ENCODE measurements around the gene ARSI. TPM values are rescaled to one million over a fixed set of nuclear protein-coding genes. Genes with fewer than 3 reads are reported as not detected.

ARSI gene
- total RNA-seq, 1 donor from 2014 or later, result not detected

- intact Hi-C loops (cut with micrococcal nuclease), result no loop called here
- H3K4me3 Mint-ChIP-seq, result no peak overlapping the region
- H3K36me3 Mint-ChIP-seq (ENCODE audit: low read depth), result no peaks in the 10 kb centered on the region
- ChIA-PET POLR2A (no interaction called here), CTCF (no interaction called here)
- H3K27me3 Mint-ChIP-seq, result peaks cover 20% of the 10 kb centered on the region
- no peak overlapping the region for H3K27ac Mint-ChIP-seq
- ATAC-seq (ENCODE audit: low read depth) (no peak), DNase-seq (no peak)
- no peak for TF ChIP-seq CTCF (IDR thresholded peaks at IDR 0.05)
- H3K9me3 Mint-ChIP-seq, result no peaks in the 10 kb centered on the region
- H3K4me1 Mint-ChIP-seq, result no peaks in the 10 kb centered on the region
Measured at GRCh38 chr5:150281987-150282386, 20.7 kb downstream of the ARSI start.

GRCh38 chr5:150279330-150280020 lies 23.2 kb downstream of the ARSI start:
- peaks cover 23% of the 10 kb centered on the region for H3K27me3 Mint-ChIP-seq
- no peak for TF ChIP-seq CTCF (IDR thresholded peaks at IDR 0.05)
- CTCF ChIA-PET, result no interaction called here
- no peak overlapping the region for H3K27ac Mint-ChIP-seq
- ATAC-seq (ENCODE audit: low read depth) (no peak), DNase-seq (no peak)
- H3K9me3 Mint-ChIP-seq, result no peaks in the 10 kb centered on the region
- POLR2A ChIA-PET, result no interaction called here
- intact Hi-C loops (cut with micrococcal nuclease), result no loop called here
- H3K4me3 Mint-ChIP-seq, result no peak overlapping the region
- no peaks in the 10 kb centered on the region for H3K4me1 Mint-ChIP-seq
- H3K36me3 Mint-ChIP-seq (ENCODE audit: low read depth), result no peaks in the 10 kb centered on the region

- H3K4me1 Mint-ChIP-seq, result no peaks in the 10 kb centered on the region
- DNase-seq, result no peak
- intact Hi-C loops (cut with micrococcal nuclease), result no loop called here
- no peak overlapping the region for H3K27ac Mint-ChIP-seq
- no peaks in the 10 kb centered on the region for H3K9me3 Mint-ChIP-seq
- no peaks in the 10 kb centered on the region for H3K36me3 Mint-ChIP-seq (ENCODE audit: low read depth)
- no peak overlapping the region for H3K4me3 Mint-ChIP-seq
- TF ChIP-seq CTCF (IDR thresholded peaks at IDR 0.05), result no peak
- ATAC-seq (ENCODE audit: low read depth), result no peak
- ChIA-PET POLR2A (interaction anchor here (0.5 kb wide), 1 partner anchor 1004 kb away, joined by 4 read pairs; no protein-coding TSS in a partner anchor), CTCF (no interaction called here)
- H3K27me3 Mint-ChIP-seq, result peaks cover 23% of the 10 kb centered on the region
Measured at GRCh38 chr5:150278916-150279315, 23.8 kb downstream of the ARSI start.

- H3K4me3 Mint-ChIP-seq, result no peak overlapping the region
- H3K9me3 Mint-ChIP-seq, result no peaks in the 10 kb centered on the region
- no peaks in the 10 kb centered on the region for H3K36me3 Mint-ChIP-seq (ENCODE audit: low read depth)
- CTCF ChIA-PET, result no interaction called here
- no peak overlapping the region for H3K27ac Mint-ChIP-seq
- no peak for DNase-seq
- POLR2A ChIA-PET, result interaction anchor here (0.5 kb wide), 1 partner anchor 1003 kb away, joined by 4 read pairs; no protein-coding TSS in a partner anchor
- no peak for ATAC-seq (ENCODE audit: low read depth)
- peaks cover 23% of the 10 kb centered on the region for H3K27me3 Mint-ChIP-seq
- H3K4me1 Mint-ChIP-seq, result no peaks in the 10 kb centered on the region
- TF ChIP-seq CTCF (IDR thresholded peaks at IDR 0.05), result no peak
- intact Hi-C loops (cut with micrococcal nuclease), result no loop called here
Measured at GRCh38 chr5:150278046-150278730, 24.5 kb downstream of the ARSI start.

- POLR2A ChIA-PET, result no interaction called here
Measured at GRCh38 chr5:150277043-150277442, 25.7 kb downstream of the ARSI start.

More at GRCh38 chr5:150277043-150277442, 25.7 kb downstream of the ARSI start:
- Mint-ChIP-seq H3K27me3 (peaks cover 23% of the 10 kb centered on the region), H3K4me1 (no peaks in the 10 kb centered on the region), H3K9me3 (no peaks in the 10 kb centered on the region), H3K4me3 (no peak overlapping the region), H3K27ac (no peak overlapping the region), H3K36me3 (ENCODE audit: low read depth) (no peaks in the 10 kb centered on the region)
- DNase-seq (no peak), ATAC-seq (ENCODE audit: low read depth) (no peak)
- CTCF ChIA-PET, result no interaction called here
- intact Hi-C loops (cut with micrococcal nuclease), result no loop called here
- TF ChIP-seq CTCF (IDR thresholded peaks at IDR 0.05), result no peak
